ENCODE measurements around the gene NDC80.
"Not testable (repeated sequence)": the region's sequence is repeated elsewhere in the genome, so short reads cannot be mapped to it uniquely, and the experiment has no call there.

The NDC80 gene

GRCh38 chr18:2571200-2572170, at the start of gene NDC80, which contains the start of gene METTL4:
Gene NDC80 (plus strand): TSS chr18:2571557. CDS start chr18:2572986, 1,429 bp downstream.
Gene METTL4 (minus strand): TSS chr18:2571505. CDS start chr18:2567216, 4,289 bp downstream.
- DNase-seq: peak; percentile 80

GRCh38 chr18:2522112-2522511, 49.2 kb upstream of the NDC80 start:
- no peak for DNase-seq

GRCh38 chr18:2524794-2525198, 46.6 kb upstream of the NDC80 start:
- not testable (repeated sequence) for DNase-seq

GRCh38 chr18:2526329-2526728, 45.0 kb upstream of the NDC80 start:
- DNase-seq: no peak

GRCh38 chr18:2529154-2529553, 42.2 kb upstream of the NDC80 start:
- DNase-seq: no peak

GRCh38 chr18:2531751-2532150, 39.6 kb upstream of the NDC80 start:
- no peak for DNase-seq

- DNase-seq: no peak
Observed at GRCh38 chr18:2532797-2533196, 38.6 kb upstream of the NDC80 start.

- DNase-seq: no peak
Observed at GRCh38 chr18:2534906-2535305, 36.5 kb upstream of the NDC80 start.

GRCh38 chr18:2535419-2535910, 35.9 kb upstream of the NDC80 start:
- no peak for DNase-seq

- DNase-seq: no peak
Observed at GRCh38 chr18:2536063-2536462, 35.3 kb upstream of the NDC80 start.

GRCh38 chr18:2536493-2536892, 34.9 kb upstream of the NDC80 start:
- no peak for DNase-seq

- no peak for DNase-seq
Observed at GRCh38 chr18:2537296-2537695, 34.1 kb upstream of the NDC80 start.

GRCh38 chr18:2538236-2538635, 33.1 kb upstream of the NDC80 start:
- DNase-seq: no peak

- DNase-seq: no peak
Observed at GRCh38 chr18:2538844-2539243, 32.5 kb upstream of the NDC80 start.

GRCh38 chr18:2540575-2540974, 30.8 kb upstream of the NDC80 start:
- no peak for DNase-seq

- DNase-seq: peak; percentile 51
Observed at GRCh38 chr18:2541925-2542563, 29.3 kb upstream of the NDC80 start.

GRCh38 chr18:2545155-2545554, 26.2 kb upstream of the NDC80 start:
- no peak for DNase-seq

- DNase-seq: no peak
Observed at GRCh38 chr18:2547477-2548087, 23.8 kb upstream of the NDC80 start.

- DNase-seq: no peak
Observed at GRCh38 chr18:2549462-2549861, 21.9 kb upstream of the NDC80 start.

- DNase-seq: no peak
Observed at GRCh38 chr18:2551425-2551824, 19.9 kb upstream of the NDC80 start.

GRCh38 chr18:2554696-2555095, 16.7 kb upstream of the NDC80 start:
- no peak for DNase-seq

- no peak for DNase-seq
Observed at GRCh38 chr18:2555895-2556294, 15.5 kb upstream of the NDC80 start.

- DNase-seq: no peak
Observed at GRCh38 chr18:2557536-2557935, 13.8 kb upstream of the NDC80 start.
